Natural killer cell (primary cell): ENCODE data around the gene ITGAE. TPM values are rescaled to one million over a fixed set of nuclear protein-coding genes. Genes with fewer than 3 reads are reported as not detected.

Source experiments
- ATAC-seq, 3 donors: fragments of 150-1000 bp in 2 of 3; fragments of 200-7000 bp in 1 of 3; cut with Tn5 transposase; 1 replicate in 1 of 3; 2 replicates in 2 of 3; pipeline ENCODE4 v1.10.0; 2021; ENCODE audit warnings: mild to moderate bottlenecking in 2 of 3, moderate library complexity in 2 of 3
- DNase-seq, 2 donors: peaks; one replicate each; pipeline versions ENCODE4 v3.0.0 to v3.0.0-alpha.2; 2013 to 2021; ENCODE audit warnings: mixed read lengths in 1 of 2
- H3K27ac ChIP-seq: one replicate; pipeline ENCODE4 v1.5.1; 2013; ENCODE audit warnings: mild to moderate bottlenecking, low read length
- H3K27me3 ChIP-seq: one replicate; pipeline ENCODE4 v1.6.1; 2013; ENCODE audit warnings: low read length; ENCODE audit not compliant: control insufficient read depth, insufficient read depth
- H3K36me3 ChIP-seq: one replicate; pipeline ENCODE4 v1.6.1; 2013; ENCODE audit warnings: low read length; ENCODE audit not compliant: control insufficient read depth, insufficient read depth
- H3K4me1 ChIP-seq: one replicate; pipeline ENCODE4 v1.6.1; 2013; ENCODE audit warnings: low read length; ENCODE audit not compliant: control insufficient read depth, insufficient read depth
- H3K4me3 ChIP-seq: one replicate; pipeline ENCODE4 v1.5.1; 2013; ENCODE audit warnings: low read length
- H3K9me3 ChIP-seq: one replicate; pipeline ENCODE4 v1.6.1; 2013; ENCODE audit warnings: low read length; ENCODE audit not compliant: control insufficient read depth, insufficient read depth
- H3K27ac Mint-ChIP-seq, 2 donors: one replicate each; pipeline ENCODE4 v1.8.0; 2022; ENCODE audit warnings: mild to moderate bottlenecking in 2 of 2, mixed read lengths in 2 of 2, moderate library complexity in 1 of 2
- H3K27me3 Mint-ChIP-seq, 2 donors: one replicate each; pipeline ENCODE4 v1.8.0; 2022; ENCODE audit warnings: low read depth in 2 of 2, mixed read lengths in 2 of 2
- H3K36me3 Mint-ChIP-seq: one replicate; pipeline ENCODE4 v1.8.0; 2022; ENCODE audit warnings: mixed read lengths
- H3K4me1 Mint-ChIP-seq, 2 donors: one replicate each; pipeline ENCODE4 v1.8.0; 2022; ENCODE audit warnings: mixed read lengths in 2 of 2
- H3K4me3 Mint-ChIP-seq: one replicate; pipeline ENCODE4 v1.8.0; 2022; ENCODE audit warnings: mild to moderate bottlenecking, moderate library complexity, mixed read lengths
- H3K9me3 Mint-ChIP-seq, 2 donors: one replicate each; pipeline ENCODE4 v1.8.0; 2022; ENCODE audit warnings: mixed read lengths in 2 of 2
- CTCF ChIP-seq: fragments of 200-600 bp; IDR thresholded peaks from one replicate; pipeline ENCODE4 v1.8.0; 2022; ENCODE audit warnings: antibody characterized with exemption
- WGBS: methylation state at CpG from one replicate; pipeline ENCODE4 v1.1.7; 2013; ENCODE audit warnings: missing lambda C conversion rate; ENCODE audit not compliant: insufficient coverage; 5-methylcytosine and 5-hydroxymethylcytosine counted together
- intact Hi-C: fragments of 100-400 bp; cut with micrococcal nuclease; formaldehyde crosslinking; loops from one replicate; pipeline ENCODE4 v1.14.2; 2022
- total RNA-seq, 4 donors: library from RNA; stranded (reverse); fragments of 120-200 nt in 1 of 4; gene quantifications; one replicate each; pipeline versions ENCODE4 v1.2.3 to v1.2.4, GENCODE V29; 2013 to 2022

Gene ITGAE
- total RNA-seq, 3 donors from 2014 or later (not counting 1 experiment from before 2014, with no cell fraction given), result 12.8 to 13.8 (median 13.8) TPM

GRCh38 chr17:3812284-3812683 lies 11.3 kb upstream of the ITGAE start:
- no peaks in the 10 kb centered on the region for H3K27me3 ChIP-seq
- no peak overlapping the region for H3K4me3 ChIP-seq
- no peak overlapping the region for H3K27ac Mint-ChIP-seq
- H3K4me3 Mint-ChIP-seq, result no peak overlapping the region
- no peaks in the 10 kb centered on the region for H3K4me1 Mint-ChIP-seq
- 98% methylated on average over 10 of the region's 10 CpGs for WGBS
- no peaks in the 10 kb centered on the region for H3K9me3 Mint-ChIP-seq
- intact Hi-C loops, result no loop called here
- no peak for DNase-seq
- H3K4me1 ChIP-seq, result no peaks in the 10 kb centered on the region
- no peaks in the 10 kb centered on the region for H3K27me3 Mint-ChIP-seq
- no peak overlapping the region for H3K27ac ChIP-seq
- TF ChIP-seq CTCF, result no peak
- H3K36me3 ChIP-seq, result peaks cover 74% of the 10 kb centered on the region
- H3K9me3 ChIP-seq, result no peaks in the 10 kb centered on the region
- ATAC-seq, result no peak
- peaks cover 23% of the 10 kb centered on the region for H3K36me3 Mint-ChIP-seq

- H3K4me1 Mint-ChIP-seq, result no peaks in the 10 kb centered on the region
- intact Hi-C loops, result no loop called here
- H3K27me3 ChIP-seq, result no peaks in the 10 kb centered on the region
- H3K9me3 ChIP-seq, result no peaks in the 10 kb centered on the region
- TF ChIP-seq CTCF, result no peak
- no peak for DNase-seq
- H3K4me3 ChIP-seq, result no peak overlapping the region
- 95% methylated on average over 4 of the region's 4 CpGs for WGBS
- H3K9me3 Mint-ChIP-seq, result no peaks in the 10 kb centered on the region
- H3K4me1 ChIP-seq, result no peaks in the 10 kb centered on the region
- peaks cover 59% of the 10 kb centered on the region for H3K36me3 ChIP-seq
- H3K27ac ChIP-seq, result no peak overlapping the region
- no peak for ATAC-seq
- H3K27me3 Mint-ChIP-seq, result no peaks in the 10 kb centered on the region
- no peak overlapping the region for H3K27ac Mint-ChIP-seq
- H3K36me3 Mint-ChIP-seq, result peaks cover 22% of the 10 kb centered on the region
- H3K4me3 Mint-ChIP-seq, result no peak overlapping the region
Measured at GRCh38 chr17:3810019-3810418, 9.0 kb upstream of the ITGAE start.

- no peaks in the 10 kb centered on the region for H3K27me3 ChIP-seq
- DNase-seq (no peak), ATAC-seq (no peak)
- Mint-ChIP-seq H3K4me1 (no peaks in the 10 kb centered on the region), H3K9me3 (no peaks in the 10 kb centered on the region), H3K27ac (no peak overlapping the region), H3K36me3 (peaks cover 20% of the 10 kb centered on the region), H3K4me3 (no peak overlapping the region), H3K27me3 (no peaks in the 10 kb centered on the region)
- no peak overlapping the region for H3K27ac ChIP-seq
- no peak overlapping the region for H3K4me3 ChIP-seq
- 97% methylated on average over 4 of the region's 4 CpGs for WGBS
- intact Hi-C loops, result no loop called here
- peaks cover 50% of the 10 kb centered on the region for H3K36me3 ChIP-seq
- TF ChIP-seq CTCF, result no peak
- no peaks in the 10 kb centered on the region for H3K4me1 ChIP-seq
- H3K9me3 ChIP-seq, result no peaks in the 10 kb centered on the region
Measured at GRCh38 chr17:3809135-3809534, 8.1 kb upstream of the ITGAE start.

- no peaks in the 10 kb centered on the region for H3K9me3 ChIP-seq
- Mint-ChIP-seq H3K36me3 (peaks cover 20% of the 10 kb centered on the region), H3K4me3 (no peak overlapping the region), H3K27ac (no peak overlapping the region), H3K9me3 (no peaks in the 10 kb centered on the region), H3K4me1 (no peaks in the 10 kb centered on the region), H3K27me3 (no peaks in the 10 kb centered on the region)
- no peak for TF ChIP-seq CTCF
- no peak overlapping the region for H3K27ac ChIP-seq
- WGBS, result 90% methylated on average over 6 of the region's 7 CpGs
- DNase-seq, result no peak
- ATAC-seq, result no peak
- H3K4me3 ChIP-seq, result no peak overlapping the region
- peaks cover 47% of the 10 kb centered on the region for H3K36me3 ChIP-seq
- H3K4me1 ChIP-seq, result no peaks in the 10 kb centered on the region
- H3K27me3 ChIP-seq, result no peaks in the 10 kb centered on the region
- intact Hi-C loops, result no loop called here
Measured at GRCh38 chr17:3808701-3809100, 7.7 kb upstream of the ITGAE start.
